GM23338 (cell line): ENCODE data around the gene TNC. TPM values are rescaled to one million over a fixed set of nuclear protein-coding genes. Genes with fewer than 3 reads are reported as not detected.

Experiments used
- EZH2 ChIP-seq: fragments of 200-600 bp; sonication (generic); IDR thresholded peaks from one replicate; pipeline ENCODE4 v1.8.0; 2017; ENCODE audit warnings: antibody characterized with exemption, mild to moderate bottlenecking, low read depth; ENCODE audit not compliant: unreplicated experiment
- ZNF114 ChIP-seq: fragments of 250-450 bp; sonication (Bioruptor Pico); IDR thresholded peaks from 2 replicates; pipeline ENCODE4 v1.5.0; 2020; ENCODE audit warnings: mild to moderate bottlenecking, moderate library complexity
- polyA plus RNA-seq: library from polyadenylated mRNA; unstranded; fragments of >200 nt; fragmentation: Nextera tagmentation; extraction: Ambion mirVana; gene quantifications from 2 replicates; pipeline ENCODE4 v1.2.1, GENCODE V29; 2016
- total RNA-seq: library from RNA; depleted of rRNA; stranded (reverse); fragments of >200 nt; shearing (Covaris generic); gene quantifications from 2 replicates; pipeline ENCODE4 v1.2.3, GENCODE V29; 2014
- TF ChIP-seq, protein P1 (sequence below): fragments of 250-450 bp; sonication (Bioruptor Pico); IDR thresholded peaks from 2 replicates; pipeline ENCODE4 v1.5.0; 2020; ENCODE audit warnings: mild to moderate bottlenecking, moderate library complexity
- TF ChIP-seq, protein P2 (sequence below): IDR thresholded peaks from one replicate; pipeline ENCODE4 v1.6.1; 2018; ENCODE audit warnings: antibody characterized with exemption; ENCODE audit not compliant: unreplicated experiment
- TF ChIP-seq, protein P3 (sequence below): IDR thresholded peaks from 2 replicates; pipeline ENCODE4 v1.6.1; 2016; ENCODE audit warnings: antibody characterized with exemption

Gene TNC
- total and polyA plus RNA-seq, 2 experiments from 2014 or later: 0.89 to 2.7 TPM

DNA sequence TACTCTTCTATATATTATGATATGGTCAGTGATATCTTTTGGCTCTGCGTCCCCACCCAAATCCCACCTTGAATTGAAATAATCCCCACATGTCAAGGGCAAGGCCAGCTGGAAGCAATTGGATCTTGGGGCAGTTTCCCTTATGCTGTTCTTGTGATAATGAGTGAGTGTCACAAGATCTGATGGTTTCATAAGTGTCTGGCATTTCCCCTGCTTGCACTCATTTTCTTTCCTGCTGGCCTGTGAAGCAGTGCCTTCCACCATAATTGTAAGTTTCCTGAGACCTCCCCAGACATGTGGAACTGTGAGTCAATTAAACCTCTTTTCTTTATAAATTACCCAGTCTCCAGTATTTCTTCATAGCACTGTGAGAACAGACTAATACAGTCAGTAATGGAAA lies 45.0 kb upstream of the TNC start (continued):
- TF ChIP-seq, protein P1, sequence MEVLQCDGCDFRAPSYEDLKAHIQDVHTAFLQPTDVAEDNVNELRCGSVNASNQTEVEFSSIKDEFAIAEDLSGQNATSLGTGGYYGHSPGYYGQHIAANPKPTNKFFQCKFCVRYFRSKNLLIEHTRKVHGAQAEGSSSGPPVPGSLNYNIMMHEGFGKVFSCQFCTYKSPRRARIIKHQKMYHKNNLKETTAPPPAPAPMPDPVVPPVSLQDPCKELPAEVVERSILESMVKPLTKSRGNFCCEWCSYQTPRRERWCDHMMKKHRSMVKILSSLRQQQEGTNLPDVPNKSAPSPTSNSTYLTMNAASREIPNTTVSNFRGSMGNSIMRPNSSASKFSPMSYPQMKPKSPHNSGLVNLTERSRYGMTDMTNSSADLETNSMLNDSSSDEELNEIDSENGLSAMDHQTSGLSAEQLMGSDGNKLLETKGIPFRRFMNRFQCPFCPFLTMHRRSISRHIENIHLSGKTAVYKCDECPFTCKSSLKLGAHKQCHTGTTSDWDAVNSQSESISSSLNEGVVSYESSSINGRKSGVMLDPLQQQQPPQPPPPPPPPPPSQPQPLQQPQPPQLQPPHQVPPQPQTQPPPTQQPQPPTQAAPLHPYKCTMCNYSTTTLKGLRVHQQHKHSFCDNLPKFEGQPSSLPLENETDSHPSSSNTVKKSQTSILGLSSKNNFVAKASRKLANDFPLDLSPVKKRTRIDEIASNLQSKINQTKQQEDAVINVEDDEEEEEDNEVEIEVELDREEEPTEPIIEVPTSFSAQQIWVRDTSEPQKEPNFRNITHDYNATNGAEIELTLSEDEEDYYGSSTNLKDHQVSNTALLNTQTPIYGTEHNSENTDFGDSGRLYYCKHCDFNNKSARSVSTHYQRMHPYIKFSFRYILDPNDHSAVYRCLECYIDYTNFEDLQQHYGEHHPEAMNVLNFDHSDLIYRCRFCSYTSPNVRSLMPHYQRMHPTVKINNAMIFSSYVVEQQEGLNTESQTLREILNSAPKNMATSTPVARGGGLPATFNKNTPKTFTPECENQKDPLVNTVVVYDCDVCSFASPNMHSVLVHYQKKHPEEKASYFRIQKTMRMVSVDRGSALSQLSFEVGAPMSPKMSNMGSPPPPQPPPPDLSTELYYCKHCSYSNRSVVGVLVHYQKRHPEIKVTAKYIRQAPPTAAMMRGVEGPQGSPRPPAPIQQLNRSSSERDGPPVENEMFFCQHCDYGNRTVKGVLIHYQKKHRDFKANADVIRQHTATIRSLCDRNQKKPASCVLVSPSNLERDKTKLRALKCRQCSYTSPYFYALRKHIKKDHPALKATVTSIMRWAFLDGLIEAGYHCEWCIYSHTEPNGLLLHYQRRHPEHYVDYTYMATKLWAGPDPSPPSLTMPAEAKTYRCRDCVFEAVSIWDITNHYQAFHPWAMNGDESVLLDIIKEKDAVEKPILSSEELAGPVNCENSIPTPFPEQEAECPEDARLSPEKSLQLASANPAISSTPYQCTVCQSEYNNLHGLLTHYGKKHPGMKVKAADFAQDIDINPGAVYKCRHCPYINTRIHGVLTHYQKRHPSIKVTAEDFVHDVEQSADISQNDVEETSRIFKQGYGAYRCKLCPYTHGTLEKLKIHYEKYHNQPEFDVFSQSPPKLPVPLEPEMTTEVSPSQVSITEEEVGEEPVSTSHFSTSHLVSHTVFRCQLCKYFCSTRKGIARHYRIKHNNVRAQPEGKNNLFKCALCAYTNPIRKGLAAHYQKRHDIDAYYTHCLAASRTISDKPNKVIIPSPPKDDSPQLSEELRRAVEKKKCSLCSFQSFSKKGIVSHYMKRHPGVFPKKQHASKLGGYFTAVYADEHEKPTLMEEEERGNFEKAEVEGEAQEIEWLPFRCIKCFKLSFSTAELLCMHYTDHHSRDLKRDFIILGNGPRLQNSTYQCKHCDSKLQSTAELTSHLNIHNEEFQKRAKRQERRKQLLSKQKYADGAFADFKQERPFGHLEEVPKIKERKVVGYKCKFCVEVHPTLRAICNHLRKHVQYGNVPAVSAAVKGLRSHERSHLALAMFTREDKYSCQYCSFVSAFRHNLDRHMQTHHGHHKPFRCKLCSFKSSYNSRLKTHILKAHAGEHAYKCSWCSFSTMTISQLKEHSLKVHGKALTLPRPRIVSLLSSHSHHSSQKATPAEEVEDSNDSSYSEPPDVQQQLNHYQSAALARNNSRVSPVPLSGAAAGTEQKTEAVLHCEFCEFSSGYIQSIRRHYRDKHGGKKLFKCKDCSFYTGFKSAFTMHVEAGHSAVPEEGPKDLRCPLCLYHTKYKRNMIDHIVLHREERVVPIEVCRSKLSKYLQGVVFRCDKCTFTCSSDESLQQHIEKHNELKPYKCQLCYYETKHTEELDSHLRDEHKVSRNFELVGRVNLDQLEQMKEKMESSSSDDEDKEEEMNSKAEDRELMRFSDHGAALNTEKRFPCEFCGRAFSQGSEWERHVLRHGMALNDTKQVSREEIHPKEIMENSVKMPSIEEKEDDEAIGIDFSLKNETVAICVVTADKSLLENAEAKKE (CRISPR knock-in tag): no peak
- TF ChIP-seq, protein P2, sequence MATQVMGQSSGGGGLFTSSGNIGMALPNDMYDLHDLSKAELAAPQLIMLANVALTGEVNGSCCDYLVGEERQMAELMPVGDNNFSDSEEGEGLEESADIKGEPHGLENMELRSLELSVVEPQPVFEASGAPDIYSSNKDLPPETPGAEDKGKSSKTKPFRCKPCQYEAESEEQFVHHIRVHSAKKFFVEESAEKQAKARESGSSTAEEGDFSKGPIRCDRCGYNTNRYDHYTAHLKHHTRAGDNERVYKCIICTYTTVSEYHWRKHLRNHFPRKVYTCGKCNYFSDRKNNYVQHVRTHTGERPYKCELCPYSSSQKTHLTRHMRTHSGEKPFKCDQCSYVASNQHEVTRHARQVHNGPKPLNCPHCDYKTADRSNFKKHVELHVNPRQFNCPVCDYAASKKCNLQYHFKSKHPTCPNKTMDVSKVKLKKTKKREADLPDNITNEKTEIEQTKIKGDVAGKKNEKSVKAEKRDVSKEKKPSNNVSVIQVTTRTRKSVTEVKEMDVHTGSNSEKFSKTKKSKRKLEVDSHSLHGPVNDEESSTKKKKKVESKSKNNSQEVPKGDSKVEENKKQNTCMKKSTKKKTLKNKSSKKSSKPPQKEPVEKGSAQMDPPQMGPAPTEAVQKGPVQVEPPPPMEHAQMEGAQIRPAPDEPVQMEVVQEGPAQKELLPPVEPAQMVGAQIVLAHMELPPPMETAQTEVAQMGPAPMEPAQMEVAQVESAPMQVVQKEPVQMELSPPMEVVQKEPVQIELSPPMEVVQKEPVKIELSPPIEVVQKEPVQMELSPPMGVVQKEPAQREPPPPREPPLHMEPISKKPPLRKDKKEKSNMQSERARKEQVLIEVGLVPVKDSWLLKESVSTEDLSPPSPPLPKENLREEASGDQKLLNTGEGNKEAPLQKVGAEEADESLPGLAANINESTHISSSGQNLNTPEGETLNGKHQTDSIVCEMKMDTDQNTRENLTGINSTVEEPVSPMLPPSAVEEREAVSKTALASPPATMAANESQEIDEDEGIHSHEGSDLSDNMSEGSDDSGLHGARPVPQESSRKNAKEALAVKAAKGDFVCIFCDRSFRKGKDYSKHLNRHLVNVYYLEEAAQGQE: no peak
- no peak for TF ChIP-seq ZNF114 (CRISPR knock-in tag)
- TF ChIP-seq, protein P3, sequence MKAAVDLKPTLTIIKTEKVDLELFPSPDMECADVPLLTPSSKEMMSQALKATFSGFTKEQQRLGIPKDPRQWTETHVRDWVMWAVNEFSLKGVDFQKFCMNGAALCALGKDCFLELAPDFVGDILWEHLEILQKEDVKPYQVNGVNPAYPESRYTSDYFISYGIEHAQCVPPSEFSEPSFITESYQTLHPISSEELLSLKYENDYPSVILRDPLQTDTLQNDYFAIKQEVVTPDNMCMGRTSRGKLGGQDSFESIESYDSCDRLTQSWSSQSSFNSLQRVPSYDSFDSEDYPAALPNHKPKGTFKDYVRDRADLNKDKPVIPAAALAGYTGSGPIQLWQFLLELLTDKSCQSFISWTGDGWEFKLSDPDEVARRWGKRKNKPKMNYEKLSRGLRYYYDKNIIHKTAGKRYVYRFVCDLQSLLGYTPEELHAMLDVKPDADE: no peak
- no peak for TF ChIP-seq EZH2
